ENCODE measurements around the gene MITD1. TPM values are rescaled to one million over a fixed set of nuclear protein-coding genes. Genes with fewer than 3 reads are reported as not detected.

Gene MITD1
- total RNA-seq, 1 experiment from 2014 or later, result 19.1 TPM

GRCh38 chr2:99166218-99166617 lies 14.6 kb downstream of the MITD1 start:
- CTCF ChIA-PET, result interaction anchor here (1.0 to 2.0 kb wide), 4 partner anchors 9 to 14 kb away, joined by 4 to 7 read pairs (median 4); partner anchors contain the start of gene MITD1
- Mint-ChIP-seq H3K27ac (ENCODE audit: low read depth, unreplicated experiment) (no peak overlapping the region), H3K36me3 (ENCODE audit: insufficient read depth, unreplicated experiment) (peaks cover 70% of the 10 kb centered on the region), H3K27me3 (ENCODE audit: insufficient read depth, unreplicated experiment) (no peaks in the 10 kb centered on the region), H3K4me3 (ENCODE audit: unreplicated experiment) (no peak overlapping the region), H3K4me1 (ENCODE audit: insufficient read depth, unreplicated experiment) (no peaks in the 10 kb centered on the region), H3K9me3 (ENCODE audit: unreplicated experiment) (no peaks in the 10 kb centered on the region)
- intact Hi-C loops (cut with micrococcal nuclease), result no loop called here
- POLR2A ChIA-PET, result interaction anchor here (2.4 to 4.5 kb wide), 3 partner anchors 11 to 25 kb away, joined by 11 to 31 read pairs (median 18); partner anchors contain the start of genes C2orf15, LIPT1, MITD1 and MRPL30
- no TSS peak for BruUV-seq (replicated peaks)
- no peak for DNase-seq (ENCODE audit: unreplicated experiment)
- TF ChIP-seq, protein P1, sequence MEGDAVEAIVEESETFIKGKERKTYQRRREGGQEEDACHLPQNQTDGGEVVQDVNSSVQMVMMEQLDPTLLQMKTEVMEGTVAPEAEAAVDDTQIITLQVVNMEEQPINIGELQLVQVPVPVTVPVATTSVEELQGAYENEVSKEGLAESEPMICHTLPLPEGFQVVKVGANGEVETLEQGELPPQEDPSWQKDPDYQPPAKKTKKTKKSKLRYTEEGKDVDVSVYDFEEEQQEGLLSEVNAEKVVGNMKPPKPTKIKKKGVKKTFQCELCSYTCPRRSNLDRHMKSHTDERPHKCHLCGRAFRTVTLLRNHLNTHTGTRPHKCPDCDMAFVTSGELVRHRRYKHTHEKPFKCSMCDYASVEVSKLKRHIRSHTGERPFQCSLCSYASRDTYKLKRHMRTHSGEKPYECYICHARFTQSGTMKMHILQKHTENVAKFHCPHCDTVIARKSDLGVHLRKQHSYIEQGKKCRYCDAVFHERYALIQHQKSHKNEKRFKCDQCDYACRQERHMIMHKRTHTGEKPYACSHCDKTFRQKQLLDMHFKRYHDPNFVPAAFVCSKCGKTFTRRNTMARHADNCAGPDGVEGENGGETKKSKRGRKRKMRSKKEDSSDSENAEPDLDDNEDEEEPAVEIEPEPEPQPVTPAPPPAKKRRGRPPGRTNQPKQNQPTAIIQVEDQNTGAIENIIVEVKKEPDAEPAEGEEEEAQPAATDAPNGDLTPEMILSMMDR (IDR thresholded peaks at IDR 0.05; ENCODE audit: unreplicated experiment), result no peak

- H3K27me3 Mint-ChIP-seq (ENCODE audit: insufficient read depth, unreplicated experiment), result no peaks in the 10 kb centered on the region
- H3K27ac Mint-ChIP-seq (ENCODE audit: low read depth, unreplicated experiment), result no peak overlapping the region
- TF ChIP-seq, protein P1 (IDR thresholded peaks at IDR 0.05; ENCODE audit: unreplicated experiment), result no peak
- H3K36me3 Mint-ChIP-seq (ENCODE audit: insufficient read depth, unreplicated experiment), result peaks cover 53% of the 10 kb centered on the region
- no peak overlapping the region for H3K4me3 Mint-ChIP-seq (ENCODE audit: unreplicated experiment)
- peaks cover 20% of the 10 kb centered on the region for H3K4me1 Mint-ChIP-seq (ENCODE audit: insufficient read depth, unreplicated experiment)
- intact Hi-C loops (cut with micrococcal nuclease), result loop anchor here (5.0 kb wide), 1 partner anchor 178 kb away; the partner anchor contains the start of genes EIF5B and TXNDC9
- BruUV-seq (replicated peaks), result no TSS peak
- POLR2A ChIA-PET, result interaction anchor here (1.1 kb wide), 1 partner anchor 20 kb away, joined by 3 read pairs; no protein-coding TSS in a partner anchor
- H3K9me3 Mint-ChIP-seq (ENCODE audit: unreplicated experiment), result no peaks in the 10 kb centered on the region
- CTCF ChIA-PET, result interaction anchor here (0.9 kb wide), 1 partner anchor 18 kb away, joined by 3 read pairs; the partner anchor contains the start of gene C2orf15
- DNase-seq (ENCODE audit: unreplicated experiment), result no peak
Observed at GRCh38 chr2:99159594-99159993, 21.3 kb downstream of the MITD1 start.

- intact Hi-C loops (cut with micrococcal nuclease), result loop anchor here (5.0 kb wide), 1 partner anchor 179 kb away; the partner anchor contains the start of genes EIF5B and TXNDC9
Observed at GRCh38 chr2:99158599-99158998, 22.3 kb downstream of the MITD1 start.

DNA sequence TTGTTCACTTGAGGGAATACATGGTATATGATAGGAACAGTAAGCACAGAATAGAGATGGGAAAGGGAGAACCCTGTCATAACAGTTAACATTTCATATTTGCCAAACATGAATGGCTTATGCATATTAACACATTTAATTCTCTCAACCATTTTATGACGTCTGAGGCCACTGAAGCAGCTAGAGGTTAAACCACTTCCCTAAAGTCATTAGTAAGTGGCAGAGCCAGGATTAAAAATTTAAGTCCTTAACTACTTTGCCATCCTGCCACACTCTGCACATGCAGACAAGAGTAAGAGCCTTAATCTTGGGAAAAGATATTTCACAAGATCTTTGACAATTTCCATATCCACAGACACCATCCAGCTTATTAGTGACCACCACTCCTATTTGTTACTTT lies 24.0 kb downstream of the MITD1 start:
- Mint-ChIP-seq H3K27ac (ENCODE audit: low read depth, unreplicated experiment) (peak overlapping the region; percentile 95), H3K27me3 (ENCODE audit: insufficient read depth, unreplicated experiment) (no peaks in the 10 kb centered on the region), H3K4me1 (ENCODE audit: insufficient read depth, unreplicated experiment) (peaks cover 26% of the 10 kb centered on the region), H3K9me3 (ENCODE audit: unreplicated experiment) (no peaks in the 10 kb centered on the region), H3K36me3 (ENCODE audit: insufficient read depth, unreplicated experiment) (peaks cover 43% of the 10 kb centered on the region), H3K4me3 (ENCODE audit: unreplicated experiment) (no peak overlapping the region)
- POLR2A ChIA-PET, result interaction anchor here (3.4 to 7.4 kb wide), 4 partner anchors 10 to 24 kb away, joined by 12 to 139 read pairs (median 59); partner anchors contain the start of genes C2orf15, MITD1 and MRPL30
- CTCF ChIA-PET, result interaction anchor here (1.1 kb wide), 2 partner anchors 10 to 180 kb away, joined by 3 to 4 read pairs; partner anchors contain the start of gene EIF5B
- TF ChIP-seq, protein P1 (IDR thresholded peaks at IDR 0.05; ENCODE audit: unreplicated experiment), result no peak
- BruUV-seq (replicated peaks), result no TSS peak
- no peak for DNase-seq (ENCODE audit: unreplicated experiment)
- intact Hi-C loops (cut with micrococcal nuclease), result loop anchor here (5.0 kb wide), 1 partner anchor 180 kb away; the partner anchor contains the start of genes EIF5B and TXNDC9

More at GRCh38 chr2:99158599-99158998, 22.3 kb downstream of the MITD1 start:
- Mint-ChIP-seq H3K36me3 (ENCODE audit: insufficient read depth, unreplicated experiment) (peaks cover 53% of the 10 kb centered on the region), H3K4me1 (ENCODE audit: insufficient read depth, unreplicated experiment) (peaks cover 26% of the 10 kb centered on the region), H3K27me3 (ENCODE audit: insufficient read depth, unreplicated experiment) (no peaks in the 10 kb centered on the region), H3K9me3 (ENCODE audit: unreplicated experiment) (no peaks in the 10 kb centered on the region), H3K4me3 (ENCODE audit: unreplicated experiment) (no peak overlapping the region), H3K27ac (ENCODE audit: low read depth, unreplicated experiment) (no peak overlapping the region)
- no peak for DNase-seq (ENCODE audit: unreplicated experiment)
- ChIA-PET POLR2A (interaction anchor here (0.9 to 7.4 kb wide), 3 partner anchors 17 to 178 kb away, joined by 3 to 139 read pairs (median 3); partner anchors contain the start of genes C2orf15 and TXNDC9), CTCF (no interaction called here)
- BruUV-seq (replicated peaks), result no TSS peak
- TF ChIP-seq, protein P1 (IDR thresholded peaks at IDR 0.05; ENCODE audit: unreplicated experiment), result no peak

Measured in MCF 10A (cell line).